ENCODE measurements around the gene KRT3.

Gene KRT3

GRCh38 chr12:52817699-52818238, 21.9 kb upstream of the KRT3 start:
- TF ChIP-seq CTCF (IDR thresholded peaks at IDR 0.05; ENCODE audit: insufficient read depth, missing control alignments) = no peak
- DNase-seq (ENCODE audit: insufficient read length, low spot score) (no peak), FAIRE-seq (no peak)

- FAIRE-seq = no peak
- no peak for DNase-seq (ENCODE audit: insufficient read length, low spot score)
- no peak for TF ChIP-seq CTCF (IDR thresholded peaks at IDR 0.05; ENCODE audit: insufficient read depth, missing control alignments)
Observed at GRCh38 chr12:52817003-52817698, 21.2 kb upstream of the KRT3 start.

- DNase-seq (ENCODE audit: insufficient read length, low spot score) = no peak
- no peak for TF ChIP-seq CTCF (IDR thresholded peaks at IDR 0.05; ENCODE audit: insufficient read depth, missing control alignments)
- no peak for FAIRE-seq
Observed at GRCh38 chr12:52815676-52816588, 20.0 kb upstream of the KRT3 start.

- DNase-seq (ENCODE audit: insufficient read length, low spot score) (no peak), FAIRE-seq (no peak)
- TF ChIP-seq CTCF (IDR thresholded peaks at IDR 0.05; ENCODE audit: insufficient read depth, missing control alignments) = no peak
Observed at GRCh38 chr12:52815161-52815560, 19.2 kb upstream of the KRT3 start.

- DNase-seq (ENCODE audit: insufficient read length, low spot score) (no peak), FAIRE-seq (no peak)
- no peak for TF ChIP-seq CTCF (IDR thresholded peaks at IDR 0.05; ENCODE audit: insufficient read depth, missing control alignments)
Observed at GRCh38 chr12:52814710-52815155, 18.8 kb upstream of the KRT3 start.

- FAIRE-seq = no peak
- DNase-seq (ENCODE audit: insufficient read length, low spot score) = no peak
Observed at GRCh38 chr12:52813885-52814709, 18.2 kb upstream of the KRT3 start, which contains the start of gene KRT4. TSS of gene KRT4 (minus strand) at chr12:52814116. CDS start at chr12:52814058, 58 bp downstream.

More at GRCh38 chr12:52813885-52814709, 18.2 kb upstream of the KRT3 start, which contains the start of gene KRT4:
- no peak for TF ChIP-seq CTCF (IDR thresholded peaks at IDR 0.05; ENCODE audit: insufficient read depth, missing control alignments)
